ENCODE data around the gene TXNRD1. TPM values are rescaled to one million over a fixed set of nuclear protein-coding genes. Genes with fewer than 3 reads are reported as not detected.
A peak's percentile ranks its signal among the peaks of the same experiment; 100 is the strongest.
"Not testable (repeated sequence)": the region's sequence is repeated elsewhere in the genome, so short reads cannot be mapped to it uniquely, and the experiment has no call there.

TXNRD1 gene
- total RNA-seq, 2 experiments from 2014 or later: 80.9 to 82.7 TPM

DNA sequence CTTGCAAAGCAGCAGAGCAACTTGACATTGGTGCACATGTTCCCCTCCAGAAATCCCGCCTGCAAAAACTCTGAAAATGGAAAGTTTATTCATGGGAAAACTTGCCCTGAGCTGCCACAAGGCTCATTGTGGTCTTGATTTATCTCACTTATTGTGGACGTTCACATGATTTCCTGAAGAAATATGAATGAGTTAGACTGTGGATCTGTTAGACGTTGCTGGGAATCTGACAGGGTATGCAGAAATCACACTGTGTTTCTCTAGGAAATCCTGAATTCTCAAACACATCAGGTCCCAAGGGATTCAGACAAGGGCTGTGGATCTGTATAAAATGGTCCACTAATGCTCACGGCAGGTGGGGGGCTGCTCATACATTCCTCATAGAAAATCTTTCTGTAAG lies 160.2 kb downstream of the TXNRD1 start:
- no peak overlapping the region for H3K4me3 Mint-ChIP-seq
- peaks cover 16% of the 10 kb centered on the region for H3K4me1 Mint-ChIP-seq
- POLR2A ChIA-PET: no interaction called here
- CTCF ChIA-PET: interaction anchor here (0.6 kb wide), 1 partner anchor 52 kb away, joined by 3 read pairs; no protein-coding TSS in a partner anchor
- H3K9me3 Mint-ChIP-seq: no peaks in the 10 kb centered on the region
- H3K36me3 Mint-ChIP-seq (ENCODE audit: low read depth): no peaks in the 10 kb centered on the region
- H3K27ac Mint-ChIP-seq: no peak overlapping the region
- H3K27me3 Mint-ChIP-seq: peaks cover 2% of the 10 kb centered on the region
- DNase-seq: no peak

GRCh38 chr12:104376650-104377513 lies 161.3 kb downstream of the TXNRD1 start:
- no peak for DNase-seq
- no peak overlapping the region for H3K27ac Mint-ChIP-seq
- ChIA-PET POLR2A (no interaction called here), CTCF (no interaction called here)
- H3K4me1 Mint-ChIP-seq: peaks cover 13% of the 10 kb centered on the region
- H3K9me3 Mint-ChIP-seq: no peaks in the 10 kb centered on the region
- H3K4me3 Mint-ChIP-seq: no peak overlapping the region
- H3K27me3 Mint-ChIP-seq: peaks cover 7% of the 10 kb centered on the region
- no peaks in the 10 kb centered on the region for H3K36me3 Mint-ChIP-seq (ENCODE audit: low read depth)

DNA sequence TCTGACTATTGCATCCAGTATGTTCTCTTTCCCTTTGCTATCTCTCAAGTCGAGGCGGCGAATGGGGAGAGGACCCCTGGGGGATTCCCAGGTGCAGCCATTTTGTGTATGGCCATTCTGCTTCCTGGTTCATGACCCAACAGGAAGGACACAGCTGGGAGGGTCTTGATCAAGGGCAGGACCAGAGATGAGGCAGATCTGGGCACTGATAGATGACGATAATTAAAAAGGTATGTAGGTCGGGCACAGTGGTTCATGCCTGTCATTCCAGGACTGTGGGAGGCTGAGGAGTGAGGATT lies 161.9 kb downstream of the TXNRD1 start:
- no peak for DNase-seq
- H3K4me3 Mint-ChIP-seq: no peak overlapping the region
- H3K9me3 Mint-ChIP-seq: no peaks in the 10 kb centered on the region
- POLR2A ChIA-PET: no interaction called here
- CTCF ChIA-PET: no interaction called here
- no peaks in the 10 kb centered on the region for H3K36me3 Mint-ChIP-seq (ENCODE audit: low read depth)
- peaks cover 7% of the 10 kb centered on the region for H3K27me3 Mint-ChIP-seq
- no peak overlapping the region for H3K27ac Mint-ChIP-seq
- peaks cover 12% of the 10 kb centered on the region for H3K4me1 Mint-ChIP-seq

GRCh38 chr12:104378427-104378826 lies 162.8 kb downstream of the TXNRD1 start:
- H3K9me3 Mint-ChIP-seq: no peaks in the 10 kb centered on the region
- H3K4me1 Mint-ChIP-seq: peaks cover 13% of the 10 kb centered on the region
- H3K27me3 Mint-ChIP-seq: peaks cover 7% of the 10 kb centered on the region
- CTCF ChIA-PET: interaction anchor here (1.0 to 1.4 kb wide), 2 partner anchors 79 to 675 kb away, joined by 4 to 5 read pairs; no protein-coding TSS in a partner anchor
- POLR2A ChIA-PET: no interaction called here
- H3K27ac Mint-ChIP-seq: no peak overlapping the region
- no peaks in the 10 kb centered on the region for H3K36me3 Mint-ChIP-seq (ENCODE audit: low read depth)
- DNase-seq: no peak
- H3K4me3 Mint-ChIP-seq: no peak overlapping the region

DNA sequence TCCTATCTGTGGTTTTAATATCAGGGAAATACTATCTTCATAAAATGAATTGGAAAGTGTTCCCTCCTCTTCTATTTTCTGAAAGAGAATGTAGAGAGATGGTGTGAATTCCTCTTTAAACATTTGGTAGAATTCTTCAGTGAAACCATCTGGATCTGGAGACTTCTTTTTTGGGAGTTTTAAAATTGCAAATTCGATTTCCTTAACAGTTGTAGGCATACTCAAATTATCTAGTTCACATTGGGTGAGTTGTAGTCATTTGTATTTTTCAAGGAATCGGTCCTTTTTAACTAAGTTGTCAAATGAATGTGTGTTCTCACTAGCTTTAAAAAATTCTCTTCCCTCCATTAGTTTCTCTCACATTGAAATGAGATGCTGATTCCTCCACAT lies 165.8 kb downstream of the TXNRD1 start:
- Mint-ChIP-seq H3K4me3 (no peak overlapping the region), H3K4me1 (peaks cover 13% of the 10 kb centered on the region), H3K36me3 (ENCODE audit: low read depth) (no peaks in the 10 kb centered on the region), H3K27ac (no peak overlapping the region), H3K27me3 (peaks cover 7% of the 10 kb centered on the region), H3K9me3 (no peaks in the 10 kb centered on the region)
- DNase-seq: no peak
- ChIA-PET CTCF (interaction anchor here (0.7 to 2.9 kb wide), 43 partner anchors 9 to 678 kb away, joined by 3 to 27 read pairs (median 3); no protein-coding TSS in a partner anchor), POLR2A (no interaction called here)

DNA sequence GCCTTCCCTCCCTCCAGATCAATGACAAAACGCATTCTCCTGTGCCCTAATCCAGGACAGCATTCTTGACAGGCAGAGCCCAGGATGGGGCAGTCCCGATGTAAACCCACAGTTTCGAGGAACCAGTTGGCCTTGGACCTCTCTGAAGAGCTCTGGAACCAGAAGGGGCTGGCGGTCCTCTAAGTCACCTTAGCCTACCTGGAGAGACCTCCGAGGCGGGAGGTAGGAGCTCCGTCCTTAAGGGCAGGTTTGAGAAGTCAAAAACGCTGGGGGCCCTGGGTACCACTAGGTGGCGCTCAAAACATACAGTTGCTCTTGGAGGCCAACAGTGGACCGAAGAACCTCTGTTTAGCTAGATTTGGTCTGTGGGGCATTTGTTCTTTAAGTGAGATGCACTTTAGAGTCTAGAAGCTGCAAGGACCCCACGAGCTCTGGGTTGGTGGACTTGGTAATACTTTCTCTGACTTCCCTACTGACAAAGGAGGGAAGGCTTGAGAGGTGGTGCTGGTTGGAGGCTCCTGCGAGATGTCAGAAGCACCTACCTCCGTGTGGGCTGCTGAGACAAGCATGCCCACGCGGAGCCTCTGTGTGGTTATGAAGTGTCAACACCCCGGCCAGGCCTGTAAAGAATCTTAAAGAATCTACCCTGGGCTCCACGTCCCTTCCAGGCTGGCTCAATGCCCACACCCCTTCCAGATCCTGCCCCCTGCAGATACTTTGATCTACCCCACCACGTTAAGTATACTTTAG lies 166.3 kb downstream of the TXNRD1 start:
- Mint-ChIP-seq H3K4me1 (peaks cover 13% of the 10 kb centered on the region), H3K9me3 (no peaks in the 10 kb centered on the region), H3K27me3 (peaks cover 7% of the 10 kb centered on the region), H3K4me3 (no peak overlapping the region), H3K27ac (peak overlapping the region; percentile 66), H3K36me3 (ENCODE audit: low read depth) (no peaks in the 10 kb centered on the region)
- ChIA-PET CTCF (interaction anchor here (0.7 to 2.9 kb wide), 48 partner anchors 9 to 677 kb away, joined by 3 to 27 read pairs (median 3); no protein-coding TSS in a partner anchor), POLR2A (no interaction called here)
- DNase-seq: peak; percentile 86

DNA sequence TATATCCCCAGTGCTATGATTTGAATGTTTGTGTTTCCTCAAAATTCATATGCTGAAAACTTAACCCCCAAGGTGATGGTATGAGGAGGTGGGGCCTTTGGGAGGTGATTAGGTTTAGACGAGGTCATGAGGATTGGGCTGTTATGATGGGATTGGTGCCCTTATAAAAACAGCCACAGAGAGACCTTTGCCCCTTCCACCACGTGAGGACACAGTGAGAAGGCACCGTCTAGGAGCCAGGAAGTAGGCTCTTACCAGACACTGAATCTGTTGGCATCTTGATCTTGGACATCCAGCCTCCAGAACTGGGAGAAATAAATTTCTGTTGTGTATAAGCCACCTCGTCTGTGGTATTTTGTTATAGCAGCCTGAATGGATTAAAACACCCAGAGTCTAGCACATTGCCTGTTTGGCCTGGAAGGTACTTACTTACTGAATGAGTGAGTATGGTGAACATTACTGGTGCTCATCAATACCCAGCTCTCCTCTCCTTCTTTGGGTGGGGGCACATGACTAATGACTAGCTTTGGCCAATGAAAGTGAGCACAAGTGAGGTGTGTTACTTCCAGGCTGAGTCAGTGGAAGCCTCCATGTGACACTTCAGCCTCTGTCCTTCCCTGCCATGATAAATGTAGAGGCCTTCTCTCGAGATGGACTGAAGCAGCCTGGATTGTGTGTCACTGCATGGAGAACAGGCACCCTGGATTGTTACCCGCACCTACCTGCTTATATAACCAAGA lies 168.7 kb downstream of the TXNRD1 start:
- POLR2A ChIA-PET: interaction anchor here (0.5 kb wide), 1 partner anchor 303 kb away, joined by 5 read pairs; no protein-coding TSS in a partner anchor
- H3K9me3 Mint-ChIP-seq: no peaks in the 10 kb centered on the region

DNA sequence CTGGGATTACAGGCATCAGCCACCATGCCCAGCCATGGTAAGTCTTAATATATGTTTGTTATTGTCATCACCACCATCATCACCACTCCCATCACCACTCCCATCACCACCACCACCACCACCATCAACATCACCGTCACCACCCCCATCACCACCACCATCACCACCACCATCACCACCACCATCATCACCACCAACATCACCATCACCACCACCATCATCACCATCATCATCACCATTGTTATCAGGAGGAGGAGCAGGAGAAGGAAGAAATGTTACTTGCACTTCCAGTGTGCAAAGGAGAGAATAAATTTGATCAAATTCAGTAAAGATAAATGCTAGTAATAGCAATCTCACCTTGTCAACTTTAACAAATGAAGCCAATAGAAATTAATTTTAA lies 169.9 kb downstream of the TXNRD1 start:
- Mint-ChIP-seq H3K4me3 (no peak overlapping the region), H3K4me1 (peaks cover 13% of the 10 kb centered on the region), H3K27me3 (peaks cover 6% of the 10 kb centered on the region), H3K27ac (no peak overlapping the region), H3K36me3 (ENCODE audit: low read depth) (no peaks in the 10 kb centered on the region), H3K9me3 (no peaks in the 10 kb centered on the region)
- no peak for DNase-seq
- ChIA-PET POLR2A (no interaction called here), CTCF (no interaction called here)

More for the DNA sequence above, 168.7 kb downstream of the TXNRD1 start:
- Mint-ChIP-seq H3K4me3 (no peak overlapping the region), H3K27me3 (peaks cover 6% of the 10 kb centered on the region), H3K27ac (no peak overlapping the region), H3K4me1 (peaks cover 13% of the 10 kb centered on the region), H3K36me3 (ENCODE audit: low read depth) (no peaks in the 10 kb centered on the region)
- no peak for DNase-seq
- CTCF ChIA-PET: no interaction called here

GRCh38 chr12:104386461-104386860 lies 170.9 kb downstream of the TXNRD1 start:
- Mint-ChIP-seq H3K4me1 (peaks cover 11% of the 10 kb centered on the region), H3K4me3 (no peak overlapping the region), H3K27me3 (peaks cover 3% of the 10 kb centered on the region), H3K36me3 (ENCODE audit: low read depth) (no peaks in the 10 kb centered on the region), H3K27ac (no peak overlapping the region), H3K9me3 (no peaks in the 10 kb centered on the region)
- ChIA-PET CTCF (interaction anchor here (0.6 kb wide), 1 partner anchor 289 kb away, joined by 3 read pairs; no protein-coding TSS in a partner anchor), POLR2A (no interaction called here)
- DNase-seq: no peak

- Mint-ChIP-seq H3K4me1 (peaks cover 4% of the 10 kb centered on the region), H3K9me3 (peaks cover 4% of the 10 kb centered on the region), H3K4me3 (no peak overlapping the region), H3K27ac (no peak overlapping the region), H3K36me3 (ENCODE audit: low read depth) (peaks cover 2% of the 10 kb centered on the region), H3K27me3 (peaks cover 4% of the 10 kb centered on the region)
- DNase-seq: no peak
- ChIA-PET CTCF (interaction anchor here (0.7 kb wide), 1 partner anchor 182 kb away, joined by 3 read pairs; no protein-coding TSS in a partner anchor), POLR2A (no interaction called here)
These were observed 171.6 kb downstream of the TXNRD1 start for GRCh38 chr12:104387190-104387589.

GRCh38 chr12:104394086-104394485 lies 178.5 kb downstream of the TXNRD1 start:
- H3K27me3 Mint-ChIP-seq; H3K4me3 Mint-ChIP-seq; CTCF ChIA-PET; DNase-seq; POLR2A ChIA-PET; H3K4me1 Mint-ChIP-seq; H3K27ac Mint-ChIP-seq; H3K36me3 Mint-ChIP-seq (ENCODE audit: low read depth): not testable (repeated sequence)
- peaks cover 26% of the 10 kb centered on the region for H3K9me3 Mint-ChIP-seq

Data from activated CD4-positive, alpha-beta T cell treated with anti-CD3 and anti-CD28 coated beads, Interleukin-2, amount 10 ng/mL, durations not matched to agents 7 days and 5 days (primary cell).